Measurements from ENCODE around the gene ZNF346.

Gene ZNF346

DNA sequence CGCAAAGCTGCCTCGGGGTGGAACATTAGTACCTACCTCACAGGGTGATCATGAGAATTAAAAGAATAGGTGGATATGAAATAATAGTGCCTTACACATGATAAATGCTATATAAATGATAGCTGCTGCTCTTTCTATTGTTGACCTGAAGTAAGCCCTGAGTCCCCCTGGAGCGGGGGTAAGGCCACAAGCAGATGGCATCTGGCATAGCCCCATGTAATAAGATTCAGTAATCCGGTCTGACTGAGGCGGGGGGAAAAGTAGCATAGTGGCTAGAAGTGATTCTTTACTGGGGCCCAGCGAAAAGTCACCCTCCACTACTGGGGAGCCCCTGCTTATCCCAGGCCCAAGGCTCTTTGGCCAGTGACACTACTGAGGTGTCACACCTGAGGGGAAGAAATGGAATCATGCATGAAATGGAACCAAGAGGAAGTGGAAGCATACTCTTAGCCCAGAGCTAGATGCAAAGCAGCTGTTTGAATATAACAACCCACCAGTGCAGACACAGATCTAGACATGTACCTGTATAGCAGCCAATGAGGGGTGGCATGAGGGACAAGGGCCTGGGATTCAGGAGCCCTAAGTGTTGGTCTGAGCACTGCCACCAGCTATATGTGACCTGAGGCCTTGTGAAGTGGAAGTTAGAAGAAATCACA is 48.2 kb downstream of the ZNF346 start:
- no peak for DNase-seq (ENCODE audit: low read depth)

DNA sequence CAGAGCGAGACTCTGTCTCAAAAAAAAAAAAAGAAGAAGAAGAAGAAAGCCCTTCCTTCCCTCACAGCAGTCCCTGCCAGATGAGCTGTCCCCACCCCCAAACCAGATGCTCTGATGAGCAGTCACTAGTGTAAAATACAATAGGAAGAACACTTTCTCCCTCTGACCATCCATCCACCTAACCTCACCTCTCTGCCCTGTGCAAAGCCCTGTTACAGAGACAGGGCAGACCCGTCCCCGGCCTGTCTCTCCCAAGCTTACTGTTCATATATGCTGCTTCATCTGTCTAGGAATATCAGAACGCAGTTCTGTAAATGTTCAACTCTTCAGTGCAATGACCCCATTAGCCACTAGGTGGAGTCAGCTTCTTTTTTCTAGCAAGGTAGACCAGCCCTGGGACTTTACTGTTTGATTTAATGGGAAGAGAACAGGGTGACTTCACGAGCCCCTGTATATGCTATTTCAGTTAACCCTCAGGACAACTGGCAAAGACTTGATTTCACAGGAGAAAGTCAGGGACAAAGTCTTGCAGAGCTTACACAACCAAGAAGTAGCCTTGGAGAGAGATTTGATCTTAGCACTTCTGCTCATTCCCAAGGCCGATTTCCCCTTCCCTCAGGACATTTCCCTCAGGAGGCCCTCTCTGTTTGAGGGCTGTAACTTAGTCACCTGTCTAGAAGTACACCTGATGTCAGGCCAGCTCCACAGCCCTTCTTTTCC is 49.3 kb downstream of the ZNF346 start:
- peak; percentile 42 for DNase-seq (ENCODE audit: low read depth)

DNA sequence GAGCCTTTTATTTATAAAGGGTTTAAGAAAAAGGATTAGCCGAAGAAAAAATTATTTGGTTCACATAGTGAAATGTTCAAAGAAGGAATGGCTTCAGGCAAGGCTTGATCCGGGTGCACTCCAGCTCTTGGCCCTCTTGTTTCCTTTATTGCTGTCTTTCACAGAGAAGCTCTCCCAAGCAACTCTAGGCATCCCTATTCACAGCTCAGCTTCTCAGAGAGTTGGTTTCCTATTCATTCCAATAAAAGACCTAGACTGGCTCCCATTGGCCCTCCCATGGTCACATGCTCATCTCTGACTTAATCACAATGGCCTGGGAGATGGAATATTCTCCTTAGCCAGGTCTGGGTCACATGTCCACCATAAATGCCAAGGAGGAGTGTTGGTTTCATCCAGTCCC is 54.8 kb downstream of the ZNF346 start:
- no peak for DNase-seq (ENCODE audit: low read depth)

DNA sequence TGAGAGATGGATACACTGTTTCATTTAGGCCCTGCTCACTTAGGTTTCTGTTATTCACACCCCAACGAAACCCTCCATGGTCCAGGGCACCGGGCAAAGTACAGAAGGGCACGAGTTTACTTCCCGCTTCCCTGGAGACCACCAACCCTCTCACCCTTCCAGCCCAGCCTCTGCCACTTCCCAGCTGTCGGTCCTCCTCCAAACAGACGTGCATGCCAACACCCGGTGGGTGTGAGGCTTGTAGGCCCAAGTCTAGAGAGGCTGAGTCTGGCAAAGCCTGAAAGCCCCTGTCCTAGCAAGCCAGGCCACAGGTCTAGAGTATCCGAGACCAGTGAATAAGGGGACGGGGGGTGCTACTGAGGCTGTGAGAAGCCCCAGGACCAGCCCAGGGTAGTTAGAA is 57.1 kb downstream of the ZNF346 start:
- no peak for DNase-seq (ENCODE audit: low read depth)

DNA sequence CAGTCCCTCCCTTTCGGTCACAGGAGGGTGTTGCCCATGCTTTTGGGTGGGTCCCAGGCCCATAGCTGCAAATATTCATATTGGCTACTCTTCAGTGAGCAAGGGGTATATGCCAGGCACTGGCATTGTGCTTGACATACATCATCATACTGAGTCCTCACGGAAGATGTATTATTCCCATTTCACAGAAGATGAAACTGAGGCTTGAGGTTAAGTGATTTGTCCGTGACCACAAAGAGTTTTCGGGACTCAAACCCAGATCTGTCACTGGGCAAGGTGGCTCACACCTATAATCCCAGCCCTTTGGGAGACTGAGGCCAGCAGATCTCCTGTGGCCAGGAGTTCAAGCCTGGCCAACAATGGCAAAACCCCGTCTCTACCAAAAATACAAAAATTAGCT is 57.8 kb downstream of the ZNF346 start:
- DNase-seq (ENCODE audit: low read depth) = no peak

- no peak for DNase-seq (ENCODE audit: low read depth)
These were observed 59.4 kb downstream of the ZNF346 start for GRCh38 chr5:177081859-177082258.

DNA sequence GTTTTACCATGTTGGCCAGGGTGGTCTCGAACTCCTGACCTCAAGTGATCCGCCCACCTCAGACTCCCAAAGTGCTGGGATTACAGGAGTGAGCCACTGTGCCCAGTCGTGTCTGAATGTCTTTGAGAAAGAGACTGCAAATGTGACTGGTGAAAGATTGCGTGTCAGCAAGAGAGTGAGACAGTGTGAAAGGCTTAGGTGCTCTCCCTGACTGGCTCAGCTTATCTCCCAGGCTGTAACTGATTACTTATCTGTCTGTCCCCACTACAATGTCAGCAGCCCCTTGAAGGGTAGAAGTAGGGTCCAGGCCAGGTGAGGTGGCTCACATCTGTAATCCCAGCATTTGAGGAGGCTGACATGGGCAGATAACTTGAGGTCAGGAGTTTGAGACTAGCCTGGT is 60.9 kb downstream of the ZNF346 start:
- DNase-seq (ENCODE audit: low read depth) = no peak

DNA sequence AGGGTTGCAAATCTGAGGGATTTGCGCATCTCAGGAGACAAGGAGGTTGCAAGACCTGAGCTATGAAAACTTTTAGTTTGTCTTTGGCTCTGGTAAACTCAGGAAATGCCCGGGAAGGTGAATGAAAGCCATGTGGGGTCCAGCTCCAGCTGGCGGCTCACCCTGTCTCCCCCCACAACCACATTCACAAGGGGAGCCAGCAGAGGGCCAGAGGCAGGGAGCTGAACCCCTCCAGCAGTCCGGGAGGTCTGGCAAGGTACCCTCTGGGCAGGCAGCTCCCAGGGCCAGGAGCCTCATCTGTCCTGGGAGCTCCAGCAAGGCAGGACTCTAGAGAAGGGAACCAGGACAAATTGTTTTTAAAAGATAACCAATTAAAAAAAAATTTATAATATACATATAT is 61.7 kb downstream of the ZNF346 start:
- no peak for DNase-seq (ENCODE audit: low read depth)

GRCh38 chr5:177085985-177086653 is 63.6 kb downstream of the ZNF346 start:
- DNase-seq (ENCODE audit: low read depth) = no peak

DNA sequence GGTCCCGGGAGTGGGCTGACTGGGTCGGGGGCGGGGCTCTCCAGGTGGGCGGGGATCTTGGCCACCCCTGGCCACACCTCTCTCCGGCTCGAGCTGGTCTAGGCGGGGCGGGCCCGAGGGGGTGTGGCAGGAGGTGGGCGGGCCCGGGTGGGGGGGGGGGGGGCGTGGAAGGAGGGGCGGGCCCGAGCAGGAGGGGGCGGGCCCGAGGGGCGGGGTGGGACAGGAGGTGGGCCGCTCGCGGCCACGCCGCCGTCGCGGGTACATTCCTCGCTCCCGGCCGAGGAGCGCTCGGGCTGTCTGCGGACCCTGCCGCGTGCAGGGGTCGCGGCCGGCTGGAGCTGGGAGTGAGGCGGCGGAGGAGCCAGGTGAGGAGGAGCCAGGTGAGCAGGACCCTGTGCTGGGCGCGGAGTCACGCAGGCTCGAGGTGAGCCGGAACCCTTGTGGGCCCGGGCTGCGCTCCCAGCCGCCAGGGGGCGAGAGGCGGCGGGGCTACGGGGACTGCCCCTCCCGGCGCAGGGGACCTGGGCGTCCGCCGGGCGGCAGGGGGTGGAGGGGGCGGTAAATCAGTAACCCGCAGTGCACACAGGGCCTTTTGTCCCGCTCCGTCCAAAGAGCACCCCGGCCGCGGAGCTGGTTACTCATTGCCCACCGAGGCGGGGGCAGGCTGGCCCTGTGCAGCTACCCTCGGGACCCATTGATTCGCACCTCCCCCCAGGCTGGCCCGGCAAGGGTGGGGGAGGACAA is 64.3 kb downstream of the ZNF346 start, which contains the start of gene FGFR4:
Gene FGFR4 (plus strand): TSS at position 262 of the 744 bp plus-strand sequence. CDS start 2,688 bp downstream, outside the sequence.
- peak; percentile 38 for DNase-seq (ENCODE audit: low read depth)

DNA sequence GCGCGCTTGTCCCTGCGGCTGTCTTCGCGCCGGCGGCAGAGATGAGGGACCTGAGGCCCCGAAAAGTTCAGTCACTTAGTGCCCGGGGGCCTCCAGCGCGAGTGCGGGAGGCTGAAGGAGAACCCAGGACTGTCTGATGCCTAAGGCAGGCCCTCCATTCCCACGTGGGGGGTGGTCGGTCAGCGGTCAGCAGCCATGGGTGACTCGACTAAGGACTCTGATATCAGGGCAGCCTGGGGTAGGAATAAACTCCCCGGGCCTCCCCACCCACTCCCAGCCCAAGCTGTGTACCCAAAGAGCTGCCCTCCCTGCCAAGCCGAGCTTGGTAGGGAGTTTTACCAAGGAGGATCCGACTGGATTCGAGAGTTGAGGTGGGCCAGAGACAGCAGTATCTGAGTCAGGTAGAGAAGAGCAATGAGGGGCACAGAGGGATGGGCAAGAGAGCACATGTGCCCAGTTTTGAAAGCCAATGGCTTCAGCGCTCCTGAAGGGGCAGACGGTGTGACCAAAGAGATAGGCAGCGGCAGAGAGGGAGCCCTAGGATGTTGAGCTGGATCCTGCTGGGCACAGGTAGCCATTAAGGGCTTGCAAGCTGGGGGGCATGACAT is 65.0 kb downstream of the ZNF346 start:
- no peak for DNase-seq (ENCODE audit: low read depth)

GRCh38 chr5:177089127-177089526 is 66.6 kb downstream of the ZNF346 start:
- no peak for DNase-seq (ENCODE audit: low read depth)

DNA sequence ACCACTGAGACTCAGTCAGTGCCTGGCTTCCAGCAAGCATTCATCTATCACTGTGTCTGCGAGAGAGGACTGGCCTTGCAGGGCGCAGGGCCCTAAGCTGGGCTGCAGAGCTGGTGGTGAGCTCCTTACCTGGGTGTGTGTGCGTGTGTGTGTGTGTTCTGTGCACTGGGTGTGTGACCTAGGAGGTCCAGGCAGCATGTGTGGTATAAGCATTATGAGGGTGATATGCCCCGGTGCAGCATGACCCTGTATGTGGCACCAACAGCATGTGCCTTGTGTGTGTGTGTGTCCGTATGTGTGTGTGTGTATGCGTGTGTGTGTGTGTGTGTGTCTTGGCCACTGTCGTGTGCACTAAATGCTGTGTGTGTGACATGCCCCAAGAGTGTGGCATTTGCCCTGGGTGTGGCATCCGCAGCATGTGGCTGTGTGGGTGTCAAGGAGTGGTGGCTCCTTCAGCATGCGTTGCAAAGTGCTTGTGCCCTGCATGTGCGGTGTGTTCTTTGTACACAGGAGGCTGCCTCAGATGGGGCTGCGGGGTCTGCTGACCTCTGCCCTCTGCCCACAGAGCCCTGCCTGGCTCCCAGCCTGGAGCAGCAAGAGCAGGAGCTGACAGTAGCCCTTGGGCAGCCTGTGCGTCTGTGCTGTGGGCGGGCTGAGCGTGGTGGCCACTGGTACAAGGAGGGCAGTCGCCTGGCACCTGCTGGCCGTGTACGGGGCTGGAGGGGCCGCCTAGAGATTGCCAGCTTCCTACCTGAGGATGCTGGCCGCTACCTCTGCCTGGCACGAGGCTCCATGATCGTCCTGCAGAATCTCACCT is 67.5 kb downstream of the ZNF346 start:
- no peak for DNase-seq (ENCODE audit: low read depth)

DNA sequence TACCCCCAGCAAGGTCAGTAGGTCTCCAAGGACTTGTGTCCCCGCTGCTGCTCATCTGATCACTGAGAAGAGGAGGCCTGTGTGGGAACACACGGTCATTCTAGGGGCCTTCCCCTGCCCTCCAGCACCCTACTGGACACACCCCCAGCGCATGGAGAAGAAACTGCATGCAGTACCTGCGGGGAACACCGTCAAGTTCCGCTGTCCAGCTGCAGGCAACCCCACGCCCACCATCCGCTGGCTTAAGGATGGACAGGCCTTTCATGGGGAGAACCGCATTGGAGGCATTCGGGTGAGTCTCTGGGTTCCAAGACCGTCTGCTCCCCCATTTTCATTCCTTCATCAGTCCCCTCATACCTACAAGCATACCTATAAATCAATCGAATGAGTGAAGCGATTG is 68.3 kb downstream of the ZNF346 start:
- DNase-seq (ENCODE audit: low read depth) = no peak

GRCh38 chr5:177091232-177091631 is 68.7 kb downstream of the ZNF346 start:
- no peak for DNase-seq (ENCODE audit: low read depth)

GRCh38 chr5:177092178-177093081 is 69.9 kb downstream of the ZNF346 start:
- no peak for DNase-seq (ENCODE audit: low read depth)

DNA sequence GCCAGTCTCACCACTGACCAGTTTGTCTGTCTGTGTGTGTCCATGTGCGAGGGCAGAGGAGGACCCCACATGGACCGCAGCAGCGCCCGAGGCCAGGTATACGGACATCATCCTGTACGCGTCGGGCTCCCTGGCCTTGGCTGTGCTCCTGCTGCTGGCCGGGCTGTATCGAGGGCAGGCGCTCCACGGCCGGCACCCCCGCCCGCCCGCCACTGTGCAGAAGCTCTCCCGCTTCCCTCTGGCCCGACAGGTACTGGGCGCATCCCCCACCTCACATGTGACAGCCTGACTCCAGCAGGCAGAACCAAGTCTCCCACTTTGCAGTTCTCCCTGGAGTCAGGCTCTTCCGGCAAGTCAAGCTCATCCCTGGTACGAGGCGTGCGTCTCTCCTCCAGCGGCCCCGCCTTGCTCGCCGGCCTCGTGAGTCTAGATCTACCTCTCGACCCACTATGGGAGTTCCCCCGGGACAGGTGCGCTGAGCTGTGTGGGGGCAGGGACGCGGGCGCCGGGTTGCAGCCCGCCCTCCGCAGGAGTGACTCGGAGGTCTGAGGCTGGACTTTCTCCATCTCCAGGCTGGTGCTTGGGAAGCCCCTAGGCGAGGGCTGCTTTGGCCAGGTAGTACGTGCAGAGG is 70.7 kb downstream of the ZNF346 start:
- no peak for DNase-seq (ENCODE audit: low read depth)

DNA sequence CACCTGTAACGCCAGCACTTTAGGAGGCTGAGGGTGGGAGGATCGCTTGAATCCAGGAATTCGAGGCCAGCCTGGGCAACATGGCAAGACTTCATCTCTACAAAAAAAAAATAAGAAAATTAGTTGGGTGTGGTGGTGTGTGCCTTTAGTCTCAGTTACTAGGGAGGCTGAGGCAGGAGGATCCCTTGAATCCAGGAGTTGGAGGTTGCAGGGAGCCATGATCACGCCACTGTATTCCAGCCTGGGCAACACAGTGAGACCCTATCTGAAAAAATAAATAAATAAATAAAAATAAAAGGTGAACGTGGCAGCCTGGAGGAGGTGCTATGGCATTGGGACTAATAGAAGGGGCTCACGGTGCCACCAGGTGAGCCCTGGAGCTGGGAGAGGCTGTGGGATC is 71.3 kb downstream of the ZNF346 start:
- DNase-seq (ENCODE audit: low read depth) = no peak

- DNase-seq (ENCODE audit: low read depth) = no peak
These were observed 72.0 kb downstream of the ZNF346 start for GRCh38 chr5:177094224-177095087.
